HG03571 (cell line): ENCODE measurements around the gene CDKAL1.
"Not testable (repeated sequence)": the region's sequence is repeated elsewhere in the genome, so short reads cannot be mapped to it uniquely, and the experiment has no call there.

Experiments used
- ATAC-seq: cut with Tn5 transposase; IDR thresholded peaks from one replicate; pipeline ENCODE4 v1.9.1; 2021; ENCODE audit not compliant: unreplicated experiment

CDKAL1 gene

GRCh38 chr6:20732896-20733295 is 198.6 kb downstream of the CDKAL1 start:
- ATAC-seq: no peak

- no peak for ATAC-seq
These were observed 203.7 kb downstream of the CDKAL1 start for GRCh38 chr6:20737912-20738311.

DNA sequence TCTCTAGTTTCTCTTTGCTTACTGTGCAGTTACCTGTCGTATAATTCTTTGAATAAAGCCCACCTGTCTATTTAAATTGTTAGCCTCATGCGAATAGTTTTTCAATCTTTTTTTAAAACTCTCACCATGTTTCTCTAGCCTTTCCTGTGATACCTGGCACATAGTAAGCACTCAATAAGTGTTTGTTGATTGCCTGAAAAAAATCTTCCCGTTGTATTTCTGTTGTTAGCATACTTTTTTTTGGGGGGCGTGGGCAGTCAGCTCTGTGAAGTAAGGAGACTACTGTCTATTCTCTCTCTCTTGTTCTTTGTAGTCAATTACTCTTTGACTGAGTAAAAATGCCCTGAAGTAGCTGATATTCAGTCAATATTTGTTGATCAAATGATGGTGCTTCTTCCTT is 205.8 kb downstream of the CDKAL1 start:
- ATAC-seq: no peak

DNA sequence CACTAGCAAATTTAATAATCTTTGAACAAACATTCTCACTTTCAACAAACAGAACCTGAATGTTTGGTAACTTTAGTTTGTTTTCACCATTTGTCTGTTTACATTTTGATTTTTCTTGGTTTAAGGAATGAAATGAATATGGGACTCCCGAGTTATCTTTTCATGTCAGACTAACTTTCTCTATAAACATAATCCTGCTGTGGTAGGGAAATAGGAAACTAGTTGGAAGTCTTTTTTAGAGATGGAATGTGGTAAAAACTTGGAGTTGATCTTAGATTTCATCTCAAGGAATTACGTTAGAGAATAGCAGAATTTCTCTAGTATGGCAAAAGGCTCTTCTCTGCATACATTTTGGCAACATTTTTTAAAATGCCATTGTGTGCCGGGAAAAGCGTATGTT is 206.5 kb downstream of the CDKAL1 start:
- no peak for ATAC-seq

GRCh38 chr6:20741490-20741889 is 207.2 kb downstream of the CDKAL1 start:
- ATAC-seq: no peak

DNA sequence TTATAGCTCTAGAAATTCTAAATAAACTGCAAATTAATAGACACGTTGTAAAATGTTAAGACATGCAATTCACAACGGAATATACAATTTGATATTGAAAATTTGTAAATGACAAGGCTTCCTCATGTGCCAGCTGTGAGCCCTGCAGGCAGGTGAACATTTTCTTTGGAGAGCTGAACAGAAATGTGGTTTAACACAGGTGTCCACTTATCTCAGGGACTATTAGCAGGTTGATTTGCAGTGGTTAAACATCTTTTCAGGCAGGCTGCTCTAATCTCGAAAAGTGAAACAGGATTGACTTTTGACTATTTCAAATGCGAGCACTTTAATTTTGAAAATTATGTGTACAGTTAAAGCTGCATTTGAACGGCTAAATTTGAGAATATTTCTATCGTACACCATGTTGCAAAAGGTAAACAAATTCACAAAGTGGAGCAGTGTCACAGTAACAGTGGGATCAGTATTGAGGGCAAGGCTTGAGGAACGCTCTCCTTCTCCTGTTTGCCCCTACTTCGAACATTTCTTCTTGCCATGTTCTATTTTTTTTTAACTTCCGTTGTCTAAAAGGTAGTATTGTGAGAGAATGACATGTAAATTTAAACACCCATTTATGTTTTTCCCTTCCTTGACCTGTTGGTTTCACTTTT is 210.8 kb downstream of the CDKAL1 start:
- no peak for ATAC-seq

DNA sequence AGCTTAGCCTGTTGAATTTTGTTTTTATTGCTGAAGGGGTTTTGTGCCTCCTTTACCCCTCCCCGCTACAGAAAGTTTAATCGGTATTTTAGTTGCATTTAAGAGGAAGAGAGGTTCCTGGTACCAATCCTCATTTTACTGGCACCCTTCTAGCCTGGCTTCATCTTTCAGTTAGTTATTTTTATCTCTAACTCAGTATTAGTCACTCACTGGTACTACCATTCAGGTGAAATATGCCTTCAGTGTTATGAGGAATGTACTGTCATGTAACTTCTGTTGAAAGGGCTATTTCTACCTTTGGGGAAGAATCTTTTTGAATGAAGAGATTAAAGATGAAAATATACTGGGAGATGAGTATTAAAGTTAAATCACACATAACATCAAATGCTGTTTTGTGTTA is 211.8 kb downstream of the CDKAL1 start:
- no peak for ATAC-seq

- ATAC-seq: no peak
These were observed 212.7 kb downstream of the CDKAL1 start for GRCh38 chr6:20746805-20747558.

DNA sequence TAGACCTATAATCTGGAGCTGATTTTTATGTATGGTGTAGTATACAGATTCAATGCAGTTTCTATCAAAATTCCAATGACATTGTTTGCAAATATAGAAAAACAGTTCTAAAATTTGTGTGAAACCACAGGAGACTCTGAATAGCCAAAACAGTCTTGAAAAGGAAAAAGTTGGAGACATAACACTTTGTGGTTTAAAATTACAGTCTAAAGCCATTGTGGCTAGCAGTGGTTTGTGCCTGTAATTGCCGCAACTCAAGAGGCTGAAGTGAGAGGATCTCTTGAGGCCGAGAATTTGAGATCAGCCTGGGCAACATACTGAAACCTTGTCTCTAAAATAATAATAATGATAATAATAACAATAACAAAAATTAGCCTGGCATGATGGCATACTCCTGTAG is 213.7 kb downstream of the CDKAL1 start:
- ATAC-seq: no peak

GRCh38 chr6:20751293-20751935 is 217.2 kb downstream of the CDKAL1 start:
- no peak for ATAC-seq

DNA sequence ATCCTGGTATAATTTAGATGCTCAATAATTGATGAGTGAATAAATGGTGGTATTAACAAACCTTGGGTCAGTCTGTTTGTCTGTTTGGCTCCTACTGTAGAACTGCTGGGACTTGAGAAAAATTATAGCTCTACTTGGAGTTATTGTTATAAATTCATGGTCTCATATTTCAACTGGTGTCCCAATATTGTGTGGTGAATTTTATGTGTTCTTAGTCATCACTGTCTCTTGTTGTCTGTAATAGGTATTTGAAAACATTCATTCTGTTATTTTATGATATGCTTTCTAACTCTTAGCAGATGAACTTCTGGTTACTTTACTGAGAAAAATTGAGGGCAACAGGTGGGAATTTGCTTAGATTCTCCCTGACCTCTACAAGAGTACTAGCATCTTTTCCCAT is 221.4 kb downstream of the CDKAL1 start:
- ATAC-seq: no peak

GRCh38 chr6:20756584-20757147 is 222.4 kb downstream of the CDKAL1 start:
- not testable (repeated sequence) for ATAC-seq

DNA sequence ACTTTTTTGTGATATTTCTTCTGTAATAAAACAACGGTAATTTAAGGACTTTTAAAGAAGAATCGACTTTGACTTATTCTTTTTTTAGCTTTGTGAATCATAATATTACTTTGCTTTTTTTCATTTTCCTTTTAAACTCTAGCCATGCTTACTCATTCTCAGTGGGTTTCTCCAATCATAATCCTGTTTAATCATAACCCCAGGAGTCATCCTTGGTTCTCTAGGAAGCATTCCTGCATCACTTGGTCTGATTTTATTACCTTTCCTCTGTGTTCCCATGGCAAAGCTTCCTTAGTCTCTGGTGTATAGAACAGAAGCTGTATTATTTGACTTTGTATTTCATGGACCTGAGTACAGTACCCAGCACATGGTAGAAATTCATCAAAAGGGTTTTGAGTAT is 223.5 kb downstream of the CDKAL1 start:
- ATAC-seq: no peak

GRCh38 chr6:20763296-20763695 is 229.0 kb downstream of the CDKAL1 start:
- ATAC-seq: no peak

DNA sequence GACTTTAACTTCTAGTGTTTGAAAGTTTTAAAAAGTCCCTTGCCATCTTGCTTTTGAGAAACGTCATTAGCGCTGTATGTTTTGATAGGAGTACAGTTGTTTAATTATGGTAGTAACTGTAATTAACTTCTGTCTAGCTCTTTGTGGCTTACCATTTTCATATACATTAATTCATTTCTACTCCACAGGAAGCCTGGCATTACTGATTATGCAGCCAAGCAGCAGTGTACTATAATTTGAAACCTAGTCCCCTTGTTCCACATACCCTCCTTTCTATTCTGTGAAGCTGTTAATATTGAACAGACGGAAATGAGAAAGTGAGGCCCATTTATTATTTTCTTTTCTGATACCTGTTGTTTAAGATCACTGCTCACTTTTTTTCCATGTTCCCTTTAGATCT is 235.4 kb downstream of the CDKAL1 start:
- ATAC-seq: no peak

GRCh38 chr6:20770773-20771172 is 236.5 kb downstream of the CDKAL1 start:
- ATAC-seq: no peak

- ATAC-seq: no peak
These were observed 237.2 kb downstream of the CDKAL1 start for GRCh38 chr6:20771409-20771808.

GRCh38 chr6:20773822-20774221 is 239.6 kb downstream of the CDKAL1 start:
- ATAC-seq: no peak

GRCh38 chr6:20775981-20776380 is 241.7 kb downstream of the CDKAL1 start:
- no peak for ATAC-seq

GRCh38 chr6:20777801-20778200 is 243.5 kb downstream of the CDKAL1 start:
- ATAC-seq: no peak

- no peak for ATAC-seq
These were observed 244.2 kb downstream of the CDKAL1 start for GRCh38 chr6:20778459-20778858.

DNA sequence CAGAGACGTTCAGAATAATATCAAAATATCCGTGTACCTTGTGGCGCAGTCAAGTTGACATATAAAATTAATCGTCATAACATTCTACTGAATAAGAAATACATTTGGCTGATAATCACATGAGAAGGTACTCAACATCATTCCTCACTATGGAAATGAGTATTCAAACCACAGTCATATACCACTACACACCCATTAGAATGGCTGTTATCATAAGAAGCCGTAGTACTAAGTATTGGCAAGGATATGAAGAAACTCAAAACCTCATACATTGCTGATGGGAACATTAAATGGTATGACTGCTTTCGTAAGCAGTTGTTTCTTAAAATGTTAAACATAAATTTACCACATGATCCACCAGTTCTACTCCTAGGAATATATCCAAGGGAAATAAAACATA is 244.7 kb downstream of the CDKAL1 start:
- ATAC-seq: no peak
